Embryonic facial prominence (tissue), 1 donor: ENCODE data around the gene TPM2.

Experiments
- DNase-seq: peaks from one replicate; pipeline ENCODE4 v3.0.0-alpha.2; 2016; ENCODE audit errors: extremely low spot score

Gene TPM2

GRCh38 chr9:35718721-35719511 lies 29.2 kb upstream of the TPM2 start:
- no peak for DNase-seq

- DNase-seq: no peak
Measured at GRCh38 chr9:35717132-35717870, 27.6 kb upstream of the TPM2 start.

DNA sequence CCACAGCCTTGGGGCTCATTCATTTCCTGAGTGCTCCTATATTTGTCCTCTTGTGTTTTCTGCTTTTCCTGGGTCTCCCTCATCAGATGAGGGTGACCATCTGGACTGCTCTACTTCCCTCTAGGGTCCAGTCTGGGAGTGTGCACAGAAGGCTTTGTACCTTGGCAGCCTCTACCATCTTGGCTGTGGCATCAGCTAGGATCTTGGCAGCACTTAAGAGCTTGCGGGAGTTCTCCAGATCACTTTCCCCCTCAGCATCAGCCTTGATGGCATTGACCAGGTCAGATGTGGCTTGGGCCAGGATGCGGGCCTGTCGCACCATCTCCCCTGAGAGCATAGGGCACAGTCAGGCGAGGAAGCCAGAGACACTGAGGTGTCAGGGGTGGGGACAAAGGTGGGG lies 26.5 kb upstream of the TPM2 start:
- no peak for DNase-seq

- no peak for DNase-seq
Measured at GRCh38 chr9:35714579-35715252, 25.0 kb upstream of the TPM2 start.

DNA sequence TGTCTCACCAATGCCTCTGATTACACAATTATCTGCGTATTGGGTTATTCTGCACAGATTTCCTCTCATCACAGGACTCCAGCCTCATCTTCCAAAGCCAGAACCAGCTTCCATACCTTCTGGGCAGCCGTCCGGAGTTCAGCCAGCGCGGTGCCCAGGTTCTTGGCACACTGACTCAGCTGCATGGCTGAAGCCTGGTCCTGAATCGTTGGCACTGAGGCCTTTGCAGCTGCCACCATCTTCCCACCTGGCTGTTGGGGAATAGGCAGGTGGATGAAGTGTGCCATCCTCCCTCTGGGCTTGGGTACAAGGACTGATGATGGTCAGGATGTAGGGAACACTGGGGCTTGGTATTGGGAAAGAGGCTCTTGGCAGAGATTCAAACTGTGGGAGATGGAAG lies 24.4 kb upstream of the TPM2 start:
- no peak for DNase-seq

DNA sequence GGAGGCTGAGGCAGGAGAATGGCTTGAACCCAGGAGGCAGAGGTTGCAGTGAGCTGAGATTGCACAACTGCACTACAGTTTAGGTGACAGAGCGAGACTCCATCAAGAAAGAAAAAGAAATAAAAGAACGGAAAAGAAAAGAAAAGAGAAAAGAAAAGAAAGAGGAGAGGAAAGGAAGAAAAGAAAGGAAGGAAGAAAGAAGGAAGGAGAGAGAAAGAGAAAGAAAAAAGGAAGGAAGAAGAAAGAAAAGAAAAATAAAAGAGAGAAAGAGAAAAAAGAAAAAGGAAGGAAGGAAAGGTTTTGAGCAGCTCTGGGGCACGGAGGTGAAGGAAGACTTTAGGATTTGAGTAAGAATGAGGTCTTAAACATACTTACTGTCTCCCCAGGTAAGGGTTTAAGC lies 23.9 kb upstream of the TPM2 start:
- no peak for DNase-seq

- DNase-seq: no peak
Measured at GRCh38 chr9:35712762-35713400, 23.2 kb upstream of the TPM2 start.

DNA sequence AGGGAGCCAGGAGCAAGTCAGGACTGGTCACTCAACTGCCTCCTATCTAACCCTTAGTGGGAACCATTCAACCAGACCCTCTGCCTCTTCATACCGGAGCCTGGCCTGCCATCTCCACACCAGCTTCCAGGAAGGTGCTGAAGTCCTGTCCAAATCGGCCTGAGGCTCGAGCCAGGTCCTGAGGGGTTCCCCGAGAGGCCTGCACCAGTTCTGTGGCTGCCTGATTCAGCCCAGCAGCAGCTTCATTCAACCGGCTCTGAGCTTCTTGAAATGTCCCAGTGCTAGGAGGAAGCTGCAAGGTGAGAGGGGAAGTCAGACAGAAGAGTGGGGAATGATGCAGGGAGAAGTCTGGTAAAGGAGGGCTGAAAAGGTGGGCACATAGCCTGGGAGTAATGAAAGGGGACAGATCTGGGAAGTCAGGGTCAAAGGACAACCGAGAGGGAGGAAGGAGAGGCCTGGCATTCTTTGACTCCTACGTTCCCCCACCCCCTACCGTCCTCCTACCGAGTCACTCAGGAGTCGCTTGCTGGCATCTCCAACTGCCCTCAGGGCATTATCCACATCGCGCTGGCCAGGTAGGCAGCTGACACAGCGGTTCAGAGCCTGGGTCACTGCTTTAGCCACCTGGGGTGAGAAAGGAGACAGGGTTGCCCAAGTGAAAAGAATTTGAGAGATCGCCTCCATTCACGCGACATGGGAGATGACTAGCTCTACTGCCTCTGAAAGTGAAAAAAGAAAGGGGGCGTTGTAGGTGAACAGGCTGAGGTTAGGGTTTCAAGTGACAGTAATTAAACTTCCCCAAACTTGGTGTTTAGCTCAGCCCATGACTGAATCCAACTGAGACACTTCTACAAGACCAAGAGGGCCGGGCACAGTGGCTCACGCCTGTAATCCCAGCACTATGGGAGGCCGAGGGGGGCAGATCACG lies 22.0 kb upstream of the TPM2 start:
- no peak for DNase-seq

- no peak for DNase-seq
Measured at GRCh38 chr9:35710818-35711500, 21.2 kb upstream of the TPM2 start.

- DNase-seq: no peak
Measured at GRCh38 chr9:35708146-35708545, 18.4 kb upstream of the TPM2 start.

DNA sequence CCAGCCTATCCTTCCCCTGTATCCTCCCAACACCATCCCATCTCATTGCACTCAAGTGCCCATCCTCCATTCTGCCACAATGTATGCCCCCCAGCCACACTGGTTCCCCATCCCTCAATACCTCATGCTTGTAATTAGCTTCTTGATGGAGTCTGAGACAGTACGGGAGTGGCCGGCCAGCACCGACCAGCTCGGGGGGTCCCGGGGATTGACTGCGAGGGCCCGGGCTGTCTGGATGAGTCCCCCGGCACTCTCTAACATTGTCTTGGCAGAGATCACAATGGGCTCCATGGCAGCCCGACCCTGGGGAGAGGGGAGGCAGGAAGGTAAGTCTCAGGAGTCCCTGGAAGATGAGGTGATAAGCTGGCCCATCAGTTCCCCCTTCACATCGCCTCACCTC lies 17.2 kb upstream of the TPM2 start:
- no peak for DNase-seq

- no peak for DNase-seq
Measured at GRCh38 chr9:35705836-35706430, 16.2 kb upstream of the TPM2 start.

DNA sequence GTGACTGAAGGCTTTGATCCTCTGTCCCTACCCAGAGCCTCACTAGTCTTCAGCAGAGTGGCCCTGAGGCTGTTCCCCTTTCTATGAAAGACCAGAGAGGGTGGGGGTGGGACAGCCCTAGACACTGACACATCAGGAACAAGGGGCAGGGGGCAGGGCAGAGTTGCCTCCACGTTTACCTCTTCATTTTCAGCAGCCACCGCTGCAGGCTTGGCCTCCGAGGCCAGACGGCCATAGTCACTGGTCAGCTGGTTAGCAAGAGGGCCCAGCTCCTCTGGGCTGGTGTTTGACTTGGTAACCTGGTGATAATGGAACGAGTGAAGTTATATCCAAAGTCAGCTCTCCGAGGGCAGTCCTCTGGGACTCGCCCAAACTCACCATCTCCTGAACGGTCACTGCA lies 15.6 kb upstream of the TPM2 start:
- DNase-seq: no peak

- DNase-seq: no peak
Measured at GRCh38 chr9:35703906-35704672, 14.4 kb upstream of the TPM2 start.

- DNase-seq: no peak
Measured at GRCh38 chr9:35702696-35703095, 13.0 kb upstream of the TPM2 start.

DNA sequence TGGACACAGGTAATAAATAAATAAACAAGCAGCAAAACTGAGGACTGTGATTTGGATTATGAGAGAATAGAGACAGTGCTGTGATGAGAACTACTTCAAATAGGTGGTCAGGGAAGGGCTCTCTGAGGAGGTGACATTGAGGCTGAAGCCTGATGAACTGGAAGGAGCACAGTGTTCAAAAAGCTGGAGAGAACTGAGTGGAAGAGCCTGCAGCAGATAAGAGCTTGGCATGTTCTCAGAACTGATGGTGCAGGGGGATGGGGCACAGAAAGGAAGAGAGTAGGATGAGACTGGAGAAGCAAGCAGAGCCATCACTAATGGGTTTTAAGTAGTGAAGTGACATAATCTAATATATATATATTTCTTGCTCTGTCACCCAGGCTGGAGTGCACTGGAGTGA lies 11.2 kb upstream of the TPM2 start:
- no peak for DNase-seq

GRCh38 chr9:35700031-35700430 lies 10.3 kb upstream of the TPM2 start:
- DNase-seq: no peak

DNA sequence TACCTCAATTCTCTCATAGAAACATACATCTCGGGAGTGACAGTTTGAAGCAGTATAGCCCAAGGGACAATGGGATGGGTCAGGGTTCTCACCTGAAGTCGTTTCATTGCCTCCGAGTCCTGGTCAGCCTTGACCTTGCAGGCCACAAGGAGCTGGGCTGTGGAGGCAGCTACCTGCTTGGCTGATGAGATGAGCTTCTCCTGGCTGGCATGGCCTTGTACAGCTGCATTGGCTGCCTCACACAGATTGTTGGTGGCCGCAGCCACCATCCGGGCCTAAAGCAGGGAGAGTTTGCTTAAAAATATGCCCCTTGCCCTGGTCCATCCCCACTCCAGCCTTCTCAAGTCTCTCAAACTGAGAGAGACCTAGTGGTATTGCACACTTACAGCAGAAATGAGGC lies 8.5 kb upstream of the TPM2 start:
- no peak for DNase-seq

DNA sequence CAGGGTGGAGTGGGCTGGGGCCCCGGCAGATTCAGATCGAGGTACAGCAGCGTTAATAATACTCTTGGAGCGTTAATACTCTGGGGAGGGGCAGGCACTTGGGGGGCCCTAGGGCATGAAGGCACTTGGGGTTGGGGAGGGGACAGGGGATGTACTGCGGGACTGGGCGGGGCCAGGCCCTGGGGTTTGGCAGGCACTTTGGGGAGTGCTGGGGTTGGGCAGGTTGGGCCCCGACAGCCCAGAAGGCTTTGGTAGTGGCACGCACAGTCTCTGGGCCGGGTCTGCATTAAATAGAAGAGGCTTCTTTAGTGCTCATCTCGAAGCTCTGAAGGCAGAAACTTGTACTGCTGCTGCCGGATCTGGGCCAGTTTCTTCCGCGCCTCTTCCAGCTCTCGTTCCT lies 7.8 kb upstream of the TPM2 start:
- no peak for DNase-seq
